NB4 (cell line): Measurements from ENCODE around the gene KRTAP6-3.

Source experiments
- CTCF ChIP-seq: IDR thresholded peaks from one replicate; pipeline ENCODE4 v1.5.1; 2012; ENCODE audit warnings: low read depth, low read length
- POLR2A ChIP-seq: IDR thresholded peaks from 2 replicates; pipeline ENCODE4 v1.6.1; 2011; ENCODE audit warnings: mild to moderate bottlenecking; ENCODE audit not compliant: insufficient read length; ENCODE audit errors: extremely low read depth

- TF ChIP-seq POLR2A: no peak
- no peak for TF ChIP-seq CTCF
These were observed 46.4 kb downstream of the KRTAP6-3 start for GRCh38 chr21:30638686-30639085.
